ENCODE measurements around the gene FREM1. TPM values are rescaled to one million over a fixed set of nuclear protein-coding genes. Genes with fewer than 3 reads are reported as not detected.

Gene FREM1
- total RNA-seq, 4 donors from 2014 or later, result 0.68 to 3.4 (median 1.7) TPM

DNA sequence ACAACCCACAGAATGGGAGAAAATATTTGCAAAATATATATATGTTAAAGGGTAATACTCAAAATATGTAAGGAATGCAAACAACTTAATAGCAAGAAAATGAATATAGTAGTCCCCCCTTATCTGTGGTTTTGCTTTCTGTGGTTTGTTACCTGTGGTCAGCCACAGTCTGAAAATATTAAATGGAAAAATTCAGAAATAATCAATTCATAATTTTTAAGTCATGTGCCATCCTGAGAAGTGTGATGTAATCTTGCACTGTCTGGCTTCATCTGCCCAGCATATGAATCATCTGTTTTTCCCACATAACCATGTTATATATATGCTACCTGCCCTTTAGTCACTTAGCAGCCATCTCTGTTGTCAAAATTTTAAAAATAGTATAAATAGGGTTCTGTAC is 199.4 kb downstream of the FREM1 start:
- intact Hi-C loops (cut with DNase I), result no loop called here
- Histone ChIP-seq H3K27me3 (no peaks in the 10 kb centered on the region), H3K4me3 (replicated peaks in 1 of 3) (no peak overlapping the region), H3K36me3 (no peaks in the 10 kb centered on the region), H3K27ac (no peak overlapping the region), H3K4me1 (no peaks in the 10 kb centered on the region), H3K9me3 (no peaks in the 10 kb centered on the region)
- no peak for DNase-seq
- TF ChIP-seq, protein P1, sequence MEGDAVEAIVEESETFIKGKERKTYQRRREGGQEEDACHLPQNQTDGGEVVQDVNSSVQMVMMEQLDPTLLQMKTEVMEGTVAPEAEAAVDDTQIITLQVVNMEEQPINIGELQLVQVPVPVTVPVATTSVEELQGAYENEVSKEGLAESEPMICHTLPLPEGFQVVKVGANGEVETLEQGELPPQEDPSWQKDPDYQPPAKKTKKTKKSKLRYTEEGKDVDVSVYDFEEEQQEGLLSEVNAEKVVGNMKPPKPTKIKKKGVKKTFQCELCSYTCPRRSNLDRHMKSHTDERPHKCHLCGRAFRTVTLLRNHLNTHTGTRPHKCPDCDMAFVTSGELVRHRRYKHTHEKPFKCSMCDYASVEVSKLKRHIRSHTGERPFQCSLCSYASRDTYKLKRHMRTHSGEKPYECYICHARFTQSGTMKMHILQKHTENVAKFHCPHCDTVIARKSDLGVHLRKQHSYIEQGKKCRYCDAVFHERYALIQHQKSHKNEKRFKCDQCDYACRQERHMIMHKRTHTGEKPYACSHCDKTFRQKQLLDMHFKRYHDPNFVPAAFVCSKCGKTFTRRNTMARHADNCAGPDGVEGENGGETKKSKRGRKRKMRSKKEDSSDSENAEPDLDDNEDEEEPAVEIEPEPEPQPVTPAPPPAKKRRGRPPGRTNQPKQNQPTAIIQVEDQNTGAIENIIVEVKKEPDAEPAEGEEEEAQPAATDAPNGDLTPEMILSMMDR (IDR thresholded peaks at IDR 0.05), result no peak
- no peak for TF ChIP-seq POLR2A (IDR thresholded peaks at IDR 0.05)

DNA sequence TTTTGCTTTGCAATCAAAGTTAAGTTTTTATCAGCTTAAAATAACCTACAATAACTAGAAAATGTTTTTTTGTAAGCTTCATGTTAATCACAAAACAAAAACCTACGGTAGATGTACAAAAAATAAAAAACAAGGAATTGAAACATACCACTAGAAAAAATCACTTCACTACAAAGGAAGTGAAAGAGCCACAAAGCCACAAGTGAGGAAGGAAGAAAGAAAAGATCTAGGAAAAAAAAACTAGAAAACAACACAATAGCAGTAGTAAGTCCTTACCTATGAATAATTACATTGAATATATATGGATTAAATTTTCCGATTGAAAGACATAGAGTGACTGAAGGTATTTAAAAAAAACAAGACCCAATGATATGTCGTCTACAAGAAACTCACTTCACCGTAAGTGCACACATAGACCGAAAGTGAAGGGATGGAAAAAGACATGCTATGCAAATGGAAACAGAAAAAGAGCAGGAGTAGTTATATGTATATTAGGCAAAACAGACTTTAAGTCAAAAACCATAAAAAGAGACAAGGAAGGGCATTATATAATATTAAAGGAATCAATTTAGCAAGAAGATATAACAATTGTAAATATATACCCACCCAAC is 203.6 kb downstream of the FREM1 start:
- no peaks in the 10 kb centered on the region for H3K4me1 ChIP-seq
- TF ChIP-seq POLR2A (IDR thresholded peaks at IDR 0.05), result no peak
- TF ChIP-seq, protein P1 (IDR thresholded peaks at IDR 0.05), result no peak
- intact Hi-C loops (cut with DNase I), result no loop called here
- no peak overlapping the region for H3K4me3 ChIP-seq (replicated peaks in 1 of 3)
- H3K36me3 ChIP-seq, result no peaks in the 10 kb centered on the region
- H3K27me3 ChIP-seq, result no peaks in the 10 kb centered on the region
- no peak for DNase-seq
- no peaks in the 10 kb centered on the region for H3K9me3 ChIP-seq
- WGBS, 2 donors, result 90 to 96% methylated on average over 5 of the region's 5 CpGs
- H3K27ac ChIP-seq, result no peak overlapping the region

DNA sequence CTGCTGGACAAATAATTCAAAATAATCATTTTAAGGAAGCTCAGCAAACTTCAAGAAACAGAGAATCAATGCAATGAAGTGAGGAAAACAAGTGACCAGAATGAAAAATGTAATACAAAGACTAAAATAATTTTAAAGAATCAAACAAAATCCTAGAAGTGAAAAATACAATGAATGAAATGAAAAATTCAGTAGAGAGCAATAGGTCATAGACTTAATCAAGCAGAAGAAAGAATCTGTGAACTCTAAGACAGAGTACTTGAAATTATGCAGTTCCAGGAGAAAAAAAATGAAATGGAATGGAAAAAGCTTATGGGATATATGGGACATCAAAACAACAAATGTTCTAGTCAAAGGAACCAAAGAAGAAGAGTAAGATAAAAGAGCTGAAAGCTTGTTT is 205.1 kb downstream of the FREM1 start:
- no peak for DNase-seq
- intact Hi-C loops (cut with DNase I), result no loop called here
- no peak overlapping the region for H3K27ac ChIP-seq
- no peaks in the 10 kb centered on the region for H3K27me3 ChIP-seq
- H3K9me3 ChIP-seq, result no peaks in the 10 kb centered on the region
- H3K4me1 ChIP-seq, result no peaks in the 10 kb centered on the region
- H3K36me3 ChIP-seq, result no peaks in the 10 kb centered on the region
- no peak for TF ChIP-seq POLR2A (IDR thresholded peaks at IDR 0.05)
- TF ChIP-seq, protein P1 (IDR thresholded peaks at IDR 0.05), result no peak
- no peak overlapping the region for H3K4me3 ChIP-seq (replicated peaks in 1 of 3)

DNA sequence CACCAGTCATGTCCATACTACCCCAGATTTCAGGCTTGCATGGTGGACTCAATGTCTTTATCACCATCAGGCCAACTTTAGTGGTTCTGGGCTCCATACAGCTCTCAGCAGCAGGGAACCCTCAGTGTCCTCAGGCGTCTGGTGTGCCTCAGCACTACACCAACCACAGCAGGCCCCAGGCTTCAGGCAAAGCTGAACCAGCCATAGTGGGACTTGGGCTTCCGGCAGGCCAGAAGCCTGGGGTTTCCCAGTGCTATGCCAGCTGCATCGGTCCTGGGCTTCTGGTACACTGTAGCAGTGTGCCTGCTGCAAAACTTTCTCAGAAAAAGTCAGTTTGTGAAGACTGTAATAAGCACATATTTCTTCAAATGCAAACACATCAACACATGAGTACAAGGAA is 205.9 kb downstream of the FREM1 start:
- Histone ChIP-seq H3K27me3 (no peaks in the 10 kb centered on the region), H3K36me3 (no peaks in the 10 kb centered on the region), H3K4me3 (replicated peaks in 1 of 3) (no peak overlapping the region), H3K9me3 (no peaks in the 10 kb centered on the region), H3K27ac (no peak overlapping the region), H3K4me1 (no peaks in the 10 kb centered on the region)
- no peak for DNase-seq
- no peak for TF ChIP-seq POLR2A (IDR thresholded peaks at IDR 0.05)
- TF ChIP-seq, protein P1 (IDR thresholded peaks at IDR 0.05), result no peak
- intact Hi-C loops (cut with DNase I), result no loop called here
- 92 to 95% methylated on average over 3 of the region's 3 CpGs for WGBS, 2 donors

DNA sequence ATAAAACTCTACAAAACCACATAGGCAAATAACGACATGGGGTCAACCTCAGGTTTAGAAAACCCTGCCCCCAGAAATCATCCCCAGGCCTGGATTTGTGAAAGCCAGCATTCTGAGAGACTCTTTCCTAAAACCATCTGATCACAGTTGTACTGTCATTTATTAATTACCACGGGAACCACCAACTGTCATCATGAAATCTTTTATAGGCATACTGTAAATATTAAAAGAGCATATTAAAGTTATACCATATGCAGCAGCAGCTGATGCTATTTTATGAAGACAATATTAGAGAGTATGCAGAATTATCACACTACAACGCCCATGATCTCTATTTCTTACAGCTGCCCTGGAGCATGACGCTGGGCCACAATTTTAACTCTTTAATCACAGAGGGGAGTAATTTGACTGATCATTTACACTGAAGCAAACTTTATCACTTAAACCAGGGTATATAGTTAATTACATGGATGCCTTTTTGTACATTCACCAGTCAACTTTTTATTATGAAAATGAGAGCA is 208.0 kb downstream of the FREM1 start:
- Histone ChIP-seq H3K36me3 (no peaks in the 10 kb centered on the region), H3K4me3 (replicated peaks in 1 of 3) (no peak overlapping the region), H3K9me3 (no peaks in the 10 kb centered on the region), H3K27me3 (no peaks in the 10 kb centered on the region), H3K27ac (no peak overlapping the region), H3K4me1 (no peaks in the 10 kb centered on the region)
- no peak for TF ChIP-seq POLR2A (IDR thresholded peaks at IDR 0.05)
- WGBS, 2 donors, result 47 to 57% methylated on average over 4 of the region's 4 CpGs
- DNase-seq, result no peak
- intact Hi-C loops (cut with DNase I), result no loop called here

Data from thyroid gland (tissue), 4 donors.